ENCODE measurements around the gene UBL4B. TPM values are rescaled to one million over a fixed set of nuclear protein-coding genes. Genes with fewer than 3 reads are reported as not detected.
A peak's percentile ranks its signal among the peaks of the same experiment; 100 is the strongest.

Gene UBL4B
- total and polyA plus RNA-seq, 2 experiments from 2014 or later, result 0.09 TPM; not detected in 1

DNA sequence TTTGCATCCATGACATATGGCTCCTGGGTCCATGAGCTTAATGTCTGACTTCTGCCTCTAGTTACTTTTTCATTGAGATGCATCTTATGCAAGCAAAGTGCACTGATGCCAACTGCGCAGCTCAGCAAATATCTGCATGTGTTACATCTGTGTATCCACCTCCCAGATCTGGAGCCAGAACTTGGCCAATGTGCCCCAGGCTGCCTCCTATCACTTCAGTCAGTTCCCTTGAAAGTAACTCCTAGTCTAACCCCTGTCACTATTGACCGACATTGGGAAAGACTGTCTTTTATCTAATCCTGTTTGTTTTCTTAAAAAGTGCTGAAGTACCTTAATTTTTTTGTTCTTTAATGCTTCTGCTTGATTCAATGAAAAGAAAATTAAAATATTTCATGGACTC, 19.3 kb upstream of the UBL4B start:
- Histone ChIP-seq H3K27me3 (peaks cover under 1% of the 10 kb centered on the region), H3K36me3 (no peaks in the 10 kb centered on the region), H3K4me1 (ENCODE audit: low read depth) (peaks cover 20% of the 10 kb centered on the region), H3K4me3 (no peak overlapping the region), H3K27ac (no peak overlapping the region), H3K9me3 (ENCODE audit: low read depth) (no peaks in the 10 kb centered on the region)
- TF ChIP-seq, protein P1, sequence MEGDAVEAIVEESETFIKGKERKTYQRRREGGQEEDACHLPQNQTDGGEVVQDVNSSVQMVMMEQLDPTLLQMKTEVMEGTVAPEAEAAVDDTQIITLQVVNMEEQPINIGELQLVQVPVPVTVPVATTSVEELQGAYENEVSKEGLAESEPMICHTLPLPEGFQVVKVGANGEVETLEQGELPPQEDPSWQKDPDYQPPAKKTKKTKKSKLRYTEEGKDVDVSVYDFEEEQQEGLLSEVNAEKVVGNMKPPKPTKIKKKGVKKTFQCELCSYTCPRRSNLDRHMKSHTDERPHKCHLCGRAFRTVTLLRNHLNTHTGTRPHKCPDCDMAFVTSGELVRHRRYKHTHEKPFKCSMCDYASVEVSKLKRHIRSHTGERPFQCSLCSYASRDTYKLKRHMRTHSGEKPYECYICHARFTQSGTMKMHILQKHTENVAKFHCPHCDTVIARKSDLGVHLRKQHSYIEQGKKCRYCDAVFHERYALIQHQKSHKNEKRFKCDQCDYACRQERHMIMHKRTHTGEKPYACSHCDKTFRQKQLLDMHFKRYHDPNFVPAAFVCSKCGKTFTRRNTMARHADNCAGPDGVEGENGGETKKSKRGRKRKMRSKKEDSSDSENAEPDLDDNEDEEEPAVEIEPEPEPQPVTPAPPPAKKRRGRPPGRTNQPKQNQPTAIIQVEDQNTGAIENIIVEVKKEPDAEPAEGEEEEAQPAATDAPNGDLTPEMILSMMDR (IDR thresholded peaks at IDR 0.05; ENCODE audit: low read depth, low read length), result no peak
- no peak for DNase-seq (ENCODE audit: low read depth in 1 of 2, low spot score in 1 of 2)

DNA sequence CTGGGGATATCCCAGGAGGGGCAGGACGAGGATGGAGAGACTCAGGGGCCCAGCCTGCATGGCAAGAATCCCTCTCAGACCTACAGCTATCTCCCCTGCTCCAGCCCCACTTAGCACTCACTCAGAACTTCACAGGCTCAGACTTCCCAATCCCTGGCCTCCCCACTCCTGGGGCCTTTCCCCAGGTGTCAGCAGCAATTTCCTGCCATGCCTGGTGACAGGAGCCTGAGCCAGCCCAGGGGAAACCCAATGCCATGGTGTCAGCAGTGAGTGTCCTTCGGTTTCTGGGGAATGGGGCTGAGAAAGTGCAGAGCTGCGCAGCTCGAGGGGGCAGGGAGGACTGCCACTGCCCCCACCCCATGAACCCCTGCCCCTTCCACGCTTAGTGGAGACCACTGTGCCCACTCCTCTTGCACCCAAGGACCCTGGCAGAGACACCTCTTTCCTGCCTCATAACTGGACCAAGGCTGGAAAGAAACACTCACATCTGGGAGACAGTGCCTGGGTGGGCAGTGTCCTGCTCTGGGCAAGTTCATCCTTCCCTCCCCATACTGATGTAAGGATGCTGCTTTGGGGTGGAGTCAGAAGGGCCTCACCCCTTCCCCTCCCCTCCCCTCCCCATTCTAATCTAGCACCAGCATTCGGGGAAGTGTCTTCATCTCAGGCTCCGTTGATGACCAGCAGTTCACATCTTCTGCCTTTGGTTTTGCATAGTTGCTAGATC, 17.1 kb upstream of the UBL4B start:
- Histone ChIP-seq H3K4me3 (no peak overlapping the region), H3K9me3 (ENCODE audit: low read depth) (no peaks in the 10 kb centered on the region), H3K4me1 (ENCODE audit: low read depth) (peaks cover 14% of the 10 kb centered on the region), H3K27ac (no peak overlapping the region), H3K27me3 (no peaks in the 10 kb centered on the region), H3K36me3 (no peaks in the 10 kb centered on the region)
- TF ChIP-seq, protein P1 (IDR thresholded peaks at IDR 0.05; ENCODE audit: low read depth, low read length), result no peak
- peak in 1 of 2 donors; percentile 28 for DNase-seq (ENCODE audit: low read depth in 1 of 2, low spot score in 1 of 2)

DNA sequence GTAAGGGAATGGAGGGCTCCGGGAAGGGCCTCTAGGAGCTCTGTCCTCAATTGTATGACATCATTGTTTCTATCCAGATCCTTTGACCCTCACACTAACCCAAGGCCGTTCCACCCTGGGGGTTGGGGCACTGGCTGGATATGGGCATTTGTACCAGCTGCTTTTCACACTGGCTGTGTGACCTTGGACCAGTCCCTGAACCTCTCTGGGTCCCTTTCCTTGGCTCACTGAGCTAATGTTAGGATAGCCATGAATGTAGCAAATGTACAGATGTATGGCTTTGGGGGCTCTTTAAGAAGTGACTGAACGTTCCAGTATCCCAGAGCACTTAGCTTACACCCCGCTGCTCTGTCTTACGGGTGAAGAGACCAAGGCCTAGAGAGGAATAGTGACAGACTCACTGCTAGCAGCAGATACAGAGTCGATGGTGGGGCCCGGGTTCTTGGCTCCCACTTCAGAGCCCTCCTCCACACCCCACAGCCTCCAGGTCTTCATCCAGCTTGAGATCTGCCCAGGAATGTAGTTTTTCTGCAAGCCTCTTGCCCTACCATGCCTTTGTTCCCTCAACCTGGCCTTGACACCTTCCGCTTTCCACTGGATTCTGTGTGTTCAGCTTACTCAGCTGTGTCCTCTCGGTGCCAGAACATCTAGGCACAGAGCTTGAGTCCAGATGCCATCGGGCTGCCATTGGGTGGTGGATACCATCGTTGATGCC, 14.6 kb upstream of the UBL4B start:
- DNase-seq (ENCODE audit: low read depth in 1 of 2, low spot score in 1 of 2), result no peak
- Histone ChIP-seq H3K4me3 (no peak overlapping the region), H3K4me1 (ENCODE audit: low read depth) (peaks cover 6% of the 10 kb centered on the region), H3K27me3 (no peaks in the 10 kb centered on the region), H3K36me3 (no peaks in the 10 kb centered on the region), H3K27ac (no peak overlapping the region), H3K9me3 (ENCODE audit: low read depth) (no peaks in the 10 kb centered on the region)
- TF ChIP-seq, protein P1 (IDR thresholded peaks at IDR 0.05; ENCODE audit: low read depth, low read length), result no peak

DNA sequence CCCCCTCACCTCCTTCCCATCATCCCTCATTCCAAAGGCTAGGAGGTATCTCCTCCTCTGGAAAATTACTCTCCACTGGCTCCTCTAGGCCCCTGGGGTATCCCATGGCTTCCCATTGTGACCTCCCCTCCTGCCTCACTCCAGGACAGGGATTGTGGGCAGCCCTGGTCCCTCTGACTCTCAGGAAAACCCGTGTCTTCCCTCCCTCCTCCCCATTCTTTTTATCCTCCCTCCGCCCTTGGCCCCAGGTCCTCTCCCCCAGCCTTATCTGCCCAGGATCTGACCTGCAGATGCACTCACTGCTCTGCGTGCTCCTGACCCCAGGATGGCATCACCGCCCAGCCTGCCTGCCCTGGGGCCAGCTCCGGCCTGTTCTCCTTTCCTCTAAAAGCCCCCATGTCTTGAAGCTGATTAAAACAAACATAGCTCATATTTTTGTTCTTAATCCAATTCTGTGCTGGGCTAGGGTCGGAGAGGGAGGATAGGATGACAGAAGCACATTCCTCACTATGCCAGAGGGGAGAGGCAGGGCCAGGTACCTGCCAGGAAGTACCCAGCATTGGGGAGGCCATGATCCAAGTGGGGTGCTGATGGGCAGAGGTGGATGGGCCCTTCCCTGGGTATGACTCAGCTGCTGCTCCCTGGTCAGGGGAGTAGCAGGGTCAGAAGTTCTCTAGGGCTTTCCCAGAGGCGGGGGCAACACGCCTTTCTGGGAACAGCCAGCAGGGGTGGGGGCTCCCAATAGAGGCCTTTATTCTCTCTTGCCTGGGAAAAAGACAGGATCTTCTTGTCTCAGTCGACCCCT, 13.8 kb upstream of the UBL4B start:
- Histone ChIP-seq H3K27me3 (no peaks in the 10 kb centered on the region), H3K36me3 (no peaks in the 10 kb centered on the region)

DNA sequence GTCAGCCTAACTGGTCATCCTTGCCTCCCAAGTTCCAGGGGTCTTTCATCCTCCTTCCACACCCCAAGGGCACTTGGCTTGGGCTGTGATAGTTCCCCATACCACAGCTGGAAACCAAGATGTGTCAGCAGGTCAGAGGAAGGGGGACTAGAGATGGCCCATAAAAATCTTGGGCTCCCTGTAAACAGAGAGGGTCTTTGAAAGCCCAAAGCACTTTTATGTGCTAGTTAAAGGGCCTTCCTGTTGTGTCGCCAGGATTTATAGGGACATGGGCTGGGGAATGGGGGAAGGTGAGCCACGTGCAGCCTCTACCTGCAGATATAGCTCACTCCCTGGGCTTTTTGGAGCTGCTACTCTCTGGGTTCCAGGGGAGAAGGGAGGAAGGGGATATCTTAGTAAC, 11.9 kb upstream of the UBL4B start:
- no peak overlapping the region for H3K27ac ChIP-seq
- H3K4me3 ChIP-seq, result no peak overlapping the region
- H3K27me3 ChIP-seq, result no peaks in the 10 kb centered on the region
- TF ChIP-seq, protein P1 (IDR thresholded peaks at IDR 0.05; ENCODE audit: low read depth, low read length), result no peak
- peaks cover 6% of the 10 kb centered on the region for H3K4me1 ChIP-seq (ENCODE audit: low read depth)
- no peaks in the 10 kb centered on the region for H3K36me3 ChIP-seq
- no peak for DNase-seq (ENCODE audit: low read depth in 1 of 2, low spot score in 1 of 2)
- no peaks in the 10 kb centered on the region for H3K9me3 ChIP-seq (ENCODE audit: low read depth)

More for the DNA sequence above, 13.8 kb upstream of the UBL4B start:
- Histone ChIP-seq H3K27ac (no peak overlapping the region), H3K4me3 (no peak overlapping the region), H3K4me1 (ENCODE audit: low read depth) (peaks cover 6% of the 10 kb centered on the region), H3K9me3 (ENCODE audit: low read depth) (no peaks in the 10 kb centered on the region)
- TF ChIP-seq, protein P1 (IDR thresholded peaks at IDR 0.05; ENCODE audit: low read depth, low read length), result no peak
- no peak for DNase-seq (ENCODE audit: low read depth in 1 of 2, low spot score in 1 of 2)

Measured in cardiac muscle cell (in vitro differentiated cells and primary cell).